Hematopoietic multipotent progenitor cell treated with erythropoietin and hydrocortisone succinate and interleukin-3 and kit ligand, for 17 days (in vitro differentiated cells): ENCODE measurements around the gene MCUB.
"Not testable (repeated sequence)": the region's sequence is repeated elsewhere in the genome, so short reads cannot be mapped to it uniquely, and the experiment has no call there.

Experiments used
- DNase-seq: peaks from one replicate; pipeline ENCODE4 v3.0.0-alpha.2; 2015; ENCODE audit warnings: low spot score

The MCUB gene, protein sequence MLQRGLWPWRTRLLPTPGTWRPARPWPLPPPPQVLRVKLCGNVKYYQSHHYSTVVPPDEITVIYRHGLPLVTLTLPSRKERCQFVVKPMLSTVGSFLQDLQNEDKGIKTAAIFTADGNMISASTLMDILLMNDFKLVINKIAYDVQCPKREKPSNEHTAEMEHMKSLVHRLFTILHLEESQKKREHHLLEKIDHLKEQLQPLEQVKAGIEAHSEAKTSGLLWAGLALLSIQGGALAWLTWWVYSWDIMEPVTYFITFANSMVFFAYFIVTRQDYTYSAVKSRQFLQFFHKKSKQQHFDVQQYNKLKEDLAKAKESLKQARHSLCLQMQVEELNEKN

GRCh38 chr4:109559983-109560686, at the start of gene MCUB:
Gene MCUB (plus strand): TSS chr4:109560246. CDS start chr4:109560338, 92 bp downstream.
- peak; percentile 82 for DNase-seq

DNA sequence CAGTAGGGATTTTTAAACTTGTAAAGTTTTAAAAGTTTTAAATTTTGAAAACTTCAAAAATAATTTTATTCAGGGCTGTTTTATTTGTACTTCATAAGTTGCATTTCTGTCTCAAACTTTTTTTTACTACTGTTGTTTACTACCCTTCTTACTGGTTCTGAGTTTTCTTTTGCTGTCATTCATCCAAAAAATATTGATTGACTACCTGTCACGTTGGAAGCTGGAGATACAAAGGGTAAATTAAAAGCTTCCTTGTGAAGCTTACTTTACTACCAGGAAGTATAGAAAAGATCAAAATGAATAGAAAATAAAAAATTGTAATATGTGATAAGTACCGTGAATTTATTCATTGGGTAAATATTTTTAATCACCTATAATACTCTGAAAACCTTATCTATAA, 49.4 kb upstream of the MCUB start:
- no peak for DNase-seq

GRCh38 chr4:109511414-109511813, 48.6 kb upstream of the MCUB start:
- DNase-seq = no peak

DNA sequence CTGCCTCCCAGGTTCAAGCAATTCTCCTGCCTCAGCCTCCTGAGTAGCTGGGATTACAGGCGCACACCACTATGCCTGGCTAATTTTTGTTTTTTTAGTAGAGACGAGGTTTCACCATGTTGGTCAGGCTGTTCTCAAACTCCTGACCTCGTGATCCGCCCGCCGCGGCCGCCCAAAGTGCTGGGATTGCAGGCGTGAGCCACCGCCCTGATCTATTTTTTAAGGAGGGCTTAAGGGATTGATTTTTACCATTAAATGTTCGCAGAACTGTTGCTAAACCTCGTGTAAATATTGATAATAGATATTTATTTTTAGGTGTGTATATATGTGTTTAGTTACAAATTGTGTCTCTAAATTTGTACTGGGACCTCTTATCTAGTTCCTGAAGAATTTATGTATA, 46.7 kb upstream of the MCUB start:
- not testable (repeated sequence) for DNase-seq

GRCh38 chr4:109532182-109532581, 27.9 kb upstream of the MCUB start:
- no peak for DNase-seq

DNA sequence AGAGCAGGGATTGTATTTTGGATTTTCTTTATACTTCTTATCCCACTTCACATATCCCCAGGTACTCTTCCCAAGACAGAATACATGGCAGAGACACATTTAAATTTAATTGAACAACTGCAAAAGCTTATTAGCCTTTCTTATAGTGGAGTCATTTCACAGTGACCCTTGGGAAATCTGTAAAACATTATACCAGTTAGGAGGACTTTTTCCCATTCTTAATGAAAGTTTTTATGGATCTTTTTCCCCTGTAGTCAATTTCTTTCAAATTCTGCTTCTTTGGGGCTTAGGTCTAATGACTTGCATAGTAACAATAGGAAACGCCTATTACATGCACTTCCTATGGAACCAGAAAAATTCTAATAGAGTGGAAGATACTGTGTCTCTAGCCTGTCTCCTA, 14.6 kb upstream of the MCUB start:
- no peak for DNase-seq

DNA sequence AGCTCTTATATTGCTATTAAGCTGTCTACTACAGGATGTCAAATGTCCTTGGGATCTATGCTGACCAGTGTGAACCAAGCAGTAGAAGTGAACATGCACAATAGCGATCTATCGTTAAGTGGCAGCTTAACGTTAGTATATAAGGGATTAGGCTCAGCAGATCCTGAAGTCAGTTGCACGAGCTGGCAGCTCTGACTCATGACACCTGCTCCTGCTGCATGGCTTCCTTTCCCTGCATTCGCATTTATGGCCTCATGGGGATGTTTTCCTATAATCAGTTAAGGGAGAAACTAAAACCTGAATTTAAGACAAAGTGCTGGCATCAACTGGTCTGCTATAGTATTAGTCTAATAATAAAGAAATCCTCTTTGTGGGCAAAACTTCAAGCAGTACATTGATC, 12.7 kb upstream of the MCUB start:
- DNase-seq = no peak

- DNase-seq = no peak
Observed at GRCh38 chr4:109548655-109549054, 11.4 kb upstream of the MCUB start.

- DNase-seq = no peak
Observed at GRCh38 chr4:109552237-109552636, 7.8 kb upstream of the MCUB start.

- no peak for DNase-seq
Observed at GRCh38 chr4:109553130-109553529, 6.9 kb upstream of the MCUB start.

- DNase-seq = no peak
Observed at GRCh38 chr4:109554971-109555370, 5.1 kb upstream of the MCUB start.

- no peak for DNase-seq
Observed at GRCh38 chr4:109557433-109557832, 2.6 kb upstream of the MCUB start.

- not testable (repeated sequence) for DNase-seq
Observed at GRCh38 chr4:109558095-109558494, 2.0 kb upstream of the MCUB start.

DNA sequence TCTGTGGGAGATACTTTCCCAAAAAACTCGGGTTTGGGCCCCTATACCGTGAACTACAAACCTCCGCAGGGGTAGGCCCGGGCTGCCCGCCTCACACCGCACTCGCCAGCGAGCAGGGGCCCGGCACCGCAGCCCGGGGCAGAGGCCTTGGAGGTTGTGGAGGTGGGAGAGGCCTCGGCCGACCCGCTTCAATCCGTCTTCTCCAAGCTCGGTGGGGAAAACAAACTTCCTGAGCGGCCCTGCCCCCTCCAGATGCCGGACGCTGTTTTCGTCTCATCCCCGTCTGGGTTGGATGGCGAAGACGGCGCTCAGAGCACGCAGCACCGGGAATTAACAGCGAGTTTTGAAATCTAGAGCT, 442 bp upstream of the MCUB start:
- DNase-seq = no peak

GRCh38 chr4:109560687-109561461, 828 bp downstream of the MCUB start:
- peak; percentile 13 for DNase-seq

GRCh38 chr4:109562457-109563239, 2.6 kb downstream of the MCUB start:
- no peak for DNase-seq

DNA sequence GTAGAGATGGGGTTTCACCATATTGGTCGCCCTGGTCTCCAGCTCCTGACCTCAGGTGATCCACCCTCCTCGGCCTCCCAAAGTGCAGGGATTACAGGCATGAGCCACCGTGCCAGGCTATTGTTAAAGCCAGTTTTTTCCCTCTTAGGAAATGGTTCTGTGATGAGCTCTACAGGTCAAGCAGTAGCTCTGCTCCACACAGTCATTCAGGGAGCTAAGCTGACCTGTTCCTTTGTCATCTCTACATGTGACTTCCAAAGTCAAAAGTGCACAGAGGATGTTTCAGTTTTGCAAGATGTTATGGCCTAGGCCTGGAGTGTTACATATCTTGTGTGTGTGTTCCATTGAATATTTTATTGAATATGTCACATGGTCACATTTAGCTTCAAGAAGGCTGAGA, 11.4 kb downstream of the MCUB start:
- DNase-seq = no peak

- no peak for DNase-seq
Observed at GRCh38 chr4:109572154-109572553, 12.1 kb downstream of the MCUB start.

DNA sequence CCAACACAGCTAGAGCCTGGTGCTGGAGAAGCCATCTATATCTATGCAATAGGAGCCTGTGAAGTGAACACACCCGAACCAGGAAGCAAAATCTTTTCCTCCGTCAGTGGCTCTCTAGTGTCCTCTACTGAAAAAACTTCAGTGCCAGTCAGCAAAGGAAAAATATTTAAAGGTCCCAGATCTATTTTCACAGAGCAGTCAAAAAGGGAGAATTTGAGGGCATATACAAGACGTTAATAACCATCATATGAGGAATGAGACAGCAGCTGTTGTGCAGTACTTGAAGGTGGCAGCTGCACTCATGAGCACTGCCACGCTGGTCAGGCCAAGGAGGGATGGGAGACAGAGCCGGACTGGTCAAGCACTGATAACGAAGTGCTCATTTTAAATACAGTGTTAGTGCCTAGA, 14.4 kb downstream of the MCUB start:
- peak; percentile 29 for DNase-seq

DNA sequence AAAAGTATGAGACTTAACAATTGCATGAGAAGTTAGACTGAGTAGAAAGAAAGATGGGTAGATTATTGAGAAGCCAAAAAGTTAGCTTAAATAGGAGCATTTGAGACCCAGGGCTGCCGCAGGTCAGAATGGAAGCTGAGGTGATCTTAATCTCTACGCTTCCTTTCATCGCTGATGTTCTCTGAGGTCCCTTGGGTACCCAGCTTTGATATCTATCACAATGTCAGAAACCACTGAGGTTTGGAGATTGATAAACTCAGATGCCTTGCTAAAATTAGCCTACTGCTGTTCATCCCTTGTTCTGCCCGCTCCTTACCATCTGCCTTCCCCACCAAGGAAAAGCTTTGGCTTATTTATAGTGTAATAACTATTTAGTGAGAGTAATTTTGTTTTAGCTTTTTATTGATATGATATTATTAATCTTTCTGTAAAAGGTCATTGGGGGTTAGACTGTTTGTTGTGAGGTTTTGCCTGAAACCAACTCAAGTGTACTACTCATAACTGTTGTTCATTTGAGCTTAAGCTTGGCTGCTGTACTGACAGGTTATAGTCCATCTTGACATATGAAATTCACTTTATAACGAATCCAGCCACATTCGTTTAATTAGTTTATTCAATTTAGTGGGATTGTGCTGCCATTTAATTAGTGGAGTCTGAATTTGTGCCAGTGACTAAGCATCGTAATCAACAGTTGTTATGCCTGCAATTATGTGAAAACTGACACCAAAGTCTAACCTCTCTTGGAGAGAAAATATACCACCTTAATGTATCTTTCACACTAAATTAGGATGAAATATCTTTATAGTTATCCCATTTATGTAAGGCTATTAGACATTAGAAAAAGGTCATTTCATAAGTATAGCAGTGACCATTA, 15.1 kb downstream of the MCUB start:
- no peak for DNase-seq

- no peak for DNase-seq
Observed at GRCh38 chr4:109576462-109576861, 16.4 kb downstream of the MCUB start.
